Mesothelial cell of epicardium (in vitro differentiated cells): ENCODE measurements around the gene ZNF778. TPM values are rescaled to one million over a fixed set of nuclear protein-coding genes. Genes with fewer than 3 reads are reported as not detected.

Experiments
- DNase-seq, 2 experiments: peaks; one replicate each; pipeline ENCODE4 v3.0.0; 2021; ENCODE audit warnings: low spot score in 2 of 2; ENCODE audit not compliant: unreplicated experiment in 2 of 2
- H3K27ac Mint-ChIP-seq: 2 replicates; pipeline ENCODE4 v1.8.0; 2021; ENCODE audit warnings: mixed read lengths
- H3K27me3 Mint-ChIP-seq: 2 replicates; pipeline ENCODE4 v1.8.0; 2021; ENCODE audit warnings: low read depth, mixed read lengths
- H3K36me3 Mint-ChIP-seq: 2 replicates; pipeline ENCODE4 v1.8.0; 2021; ENCODE audit warnings: mixed read lengths
- H3K4me1 Mint-ChIP-seq: 2 replicates; pipeline ENCODE4 v1.8.0; 2021; ENCODE audit warnings: mixed read lengths
- H3K4me3 Mint-ChIP-seq: 2 replicates; pipeline ENCODE4 v1.8.0; 2021; ENCODE audit warnings: mild to moderate bottlenecking, moderate library complexity, mixed read lengths
- H3K9me3 Mint-ChIP-seq: 2 replicates; pipeline ENCODE4 v1.8.0; 2021; ENCODE audit warnings: mixed read lengths
- total RNA-seq: library from RNA; stranded (reverse); gene quantifications from 3 replicates; pipeline ENCODE4 v1.2.1, GENCODE V29; 2021
- TF ChIP-seq, protein P1 (sequence below): fragments of 200-600 bp; sonication (generic); IDR thresholded peaks from one replicate; pipeline ENCODE4 v1.5.0; 2021; ENCODE audit warnings: antibody characterized with exemption; ENCODE audit not compliant: unreplicated experiment

The ZNF778 gene
- total RNA-seq, 1 donor from 2014 or later: 10.4 TPM

DNA sequence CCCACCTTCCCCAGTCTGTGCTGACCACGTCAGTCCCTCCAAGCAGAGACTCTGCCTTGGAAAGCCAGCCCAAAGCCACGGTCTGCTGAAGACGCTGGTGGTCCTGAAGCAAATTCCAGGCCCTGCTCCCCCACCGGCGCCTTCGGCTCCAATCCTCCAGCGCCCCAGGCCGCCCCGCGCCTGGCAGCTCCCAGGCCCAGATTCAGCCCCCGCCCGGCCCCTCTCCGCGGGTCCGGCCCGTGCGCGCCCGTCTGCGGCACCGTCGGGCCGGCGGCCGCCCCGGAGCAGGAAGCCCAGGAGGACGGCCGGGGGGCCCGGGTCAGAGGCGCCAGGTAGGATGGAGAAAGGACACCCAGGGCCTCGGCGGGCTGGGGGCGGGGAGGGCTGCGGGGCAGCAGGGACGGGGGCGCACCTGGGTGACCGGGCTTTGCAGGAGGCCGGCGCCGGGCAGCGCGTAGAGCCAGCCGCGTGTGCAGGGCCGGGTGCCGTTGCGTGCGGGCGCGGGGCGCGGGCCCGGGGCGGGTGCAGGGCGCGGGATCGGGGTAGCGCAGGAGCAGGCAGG is 16.6 kb upstream of the ZNF778 start:
- H3K27ac Mint-ChIP-seq: no peak overlapping the region
- peaks cover 3% of the 10 kb centered on the region for H3K4me1 Mint-ChIP-seq
- no peak for DNase-seq
- H3K9me3 Mint-ChIP-seq: peaks cover 10% of the 10 kb centered on the region
- TF ChIP-seq, protein P1, sequence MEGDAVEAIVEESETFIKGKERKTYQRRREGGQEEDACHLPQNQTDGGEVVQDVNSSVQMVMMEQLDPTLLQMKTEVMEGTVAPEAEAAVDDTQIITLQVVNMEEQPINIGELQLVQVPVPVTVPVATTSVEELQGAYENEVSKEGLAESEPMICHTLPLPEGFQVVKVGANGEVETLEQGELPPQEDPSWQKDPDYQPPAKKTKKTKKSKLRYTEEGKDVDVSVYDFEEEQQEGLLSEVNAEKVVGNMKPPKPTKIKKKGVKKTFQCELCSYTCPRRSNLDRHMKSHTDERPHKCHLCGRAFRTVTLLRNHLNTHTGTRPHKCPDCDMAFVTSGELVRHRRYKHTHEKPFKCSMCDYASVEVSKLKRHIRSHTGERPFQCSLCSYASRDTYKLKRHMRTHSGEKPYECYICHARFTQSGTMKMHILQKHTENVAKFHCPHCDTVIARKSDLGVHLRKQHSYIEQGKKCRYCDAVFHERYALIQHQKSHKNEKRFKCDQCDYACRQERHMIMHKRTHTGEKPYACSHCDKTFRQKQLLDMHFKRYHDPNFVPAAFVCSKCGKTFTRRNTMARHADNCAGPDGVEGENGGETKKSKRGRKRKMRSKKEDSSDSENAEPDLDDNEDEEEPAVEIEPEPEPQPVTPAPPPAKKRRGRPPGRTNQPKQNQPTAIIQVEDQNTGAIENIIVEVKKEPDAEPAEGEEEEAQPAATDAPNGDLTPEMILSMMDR: no peak
- H3K4me3 Mint-ChIP-seq: peak overlapping the region; percentile 52
- H3K27me3 Mint-ChIP-seq: peaks cover 66% of the 10 kb centered on the region
- peaks cover 6% of the 10 kb centered on the region for H3K36me3 Mint-ChIP-seq

DNA sequence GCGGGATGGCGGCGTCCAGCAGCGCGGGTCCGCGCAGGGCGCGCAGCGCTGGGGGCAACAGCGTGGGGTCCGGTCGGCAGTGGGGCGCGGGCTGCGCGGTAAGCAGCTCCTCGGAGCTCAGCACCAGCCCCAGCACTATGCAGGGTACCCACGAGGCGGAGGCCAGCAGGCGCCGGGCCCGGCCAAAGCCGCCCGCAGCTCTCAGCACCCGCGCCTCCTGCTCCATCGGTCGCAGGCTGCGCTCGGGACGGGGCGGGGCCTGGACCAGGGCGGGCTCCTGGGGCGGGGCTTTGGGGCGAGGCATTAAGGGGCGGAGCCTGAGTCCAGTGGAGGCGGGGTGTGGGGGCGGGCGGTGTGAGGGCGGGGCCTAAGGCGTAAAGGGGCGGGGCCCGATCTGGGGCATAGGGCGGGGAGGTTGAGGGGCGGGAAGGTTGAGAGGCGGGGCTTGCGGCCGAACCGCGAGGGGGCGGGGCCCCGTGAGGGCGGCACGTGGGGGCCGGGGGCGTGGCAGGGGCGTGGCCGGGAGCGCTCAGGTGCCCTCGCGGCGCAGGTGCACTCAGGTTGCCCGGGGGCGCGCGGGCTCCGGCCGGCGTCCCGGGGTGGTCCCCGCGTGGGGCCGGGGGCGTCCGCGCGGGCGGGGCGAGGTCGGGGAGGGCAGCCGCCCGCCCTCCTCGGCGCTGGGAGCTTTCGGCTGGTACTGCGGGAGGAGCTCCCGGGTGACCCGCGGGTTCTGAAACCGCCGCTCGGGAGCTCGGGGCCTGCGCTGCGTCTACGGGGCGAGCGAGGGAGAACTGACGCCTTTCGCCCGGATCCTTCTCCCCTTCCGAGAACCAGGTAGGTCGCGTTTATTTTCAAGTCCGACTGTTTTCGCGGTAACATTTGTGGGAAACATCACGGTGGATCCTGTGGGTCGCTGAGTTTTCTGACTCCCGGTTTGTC is 15.8 kb upstream of the ZNF778 start:
- Mint-ChIP-seq H3K4me1 (peaks cover 3% of the 10 kb centered on the region), H3K9me3 (peaks cover 10% of the 10 kb centered on the region), H3K27ac (no peak overlapping the region), H3K27me3 (peaks cover 73% of the 10 kb centered on the region), H3K36me3 (peaks cover 6% of the 10 kb centered on the region), H3K4me3 (peak overlapping the region; percentile 57)
- peak; percentile 84 to 89 for DNase-seq
- TF ChIP-seq, protein P1: no peak

DNA sequence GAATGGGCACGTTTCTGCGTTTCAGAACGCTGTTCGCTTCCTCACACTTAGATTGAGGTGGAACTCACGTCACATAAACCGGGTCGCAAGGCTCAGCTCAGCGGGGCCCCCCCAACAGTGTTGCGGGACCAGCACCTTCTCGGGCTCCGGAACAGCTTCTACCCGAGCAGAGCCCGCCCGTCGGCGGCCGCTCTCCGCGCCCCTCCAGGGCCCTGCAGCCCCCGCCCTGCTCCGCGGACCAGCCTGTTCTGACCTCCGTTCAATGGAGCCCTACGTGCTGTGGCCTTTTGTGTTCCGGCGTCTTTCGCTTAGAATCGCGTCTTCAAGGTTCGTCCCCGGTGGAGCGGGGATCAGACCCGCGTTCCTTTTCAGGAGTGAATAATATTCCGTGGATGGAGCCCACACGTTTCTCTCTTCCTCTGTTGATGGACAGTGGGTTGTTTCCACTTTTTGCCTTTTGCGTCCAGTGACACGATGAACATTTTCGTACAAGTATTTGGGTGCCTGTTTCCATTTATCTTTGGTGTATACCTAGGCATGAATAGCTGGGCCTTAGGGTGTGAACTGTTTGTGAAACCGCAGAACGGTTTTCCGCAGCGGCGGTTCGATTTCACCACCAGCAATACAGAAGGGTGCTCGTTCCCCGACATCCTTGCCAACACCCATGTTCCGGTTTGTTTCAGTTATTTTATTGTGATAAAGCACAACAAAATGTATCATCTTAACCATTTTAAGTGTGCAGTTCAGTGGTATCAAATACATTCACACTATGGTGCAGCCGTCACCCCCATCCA is 14.9 kb upstream of the ZNF778 start:
- Mint-ChIP-seq H3K9me3 (peaks cover 10% of the 10 kb centered on the region), H3K4me1 (peaks cover 3% of the 10 kb centered on the region), H3K27me3 (peaks cover 75% of the 10 kb centered on the region), H3K36me3 (peaks cover 6% of the 10 kb centered on the region), H3K27ac (no peak overlapping the region), H3K4me3 (peak overlapping the region; percentile 57)
- TF ChIP-seq, protein P1: no peak
- DNase-seq: no peak

DNA sequence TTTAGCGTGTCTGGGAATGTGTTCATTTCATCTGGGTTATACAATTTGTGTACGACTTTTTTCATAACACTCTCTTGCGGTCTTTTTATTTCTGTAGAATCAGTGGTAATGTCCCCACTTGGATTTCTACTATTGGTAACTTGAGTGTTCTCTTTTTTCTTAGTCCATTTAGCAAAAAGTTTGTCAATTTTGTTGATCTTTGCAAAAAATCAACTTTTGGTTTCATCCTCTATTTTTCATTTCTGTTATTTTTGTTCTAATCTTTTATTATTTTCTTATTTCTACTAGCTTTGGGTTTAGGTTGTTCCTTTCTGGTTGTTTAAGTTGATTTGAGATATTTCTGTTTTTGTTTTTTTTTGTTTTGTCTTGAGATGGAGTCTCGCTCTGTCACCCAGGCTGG is 9.5 kb upstream of the ZNF778 start:
- H3K27me3 Mint-ChIP-seq: peaks cover 61% of the 10 kb centered on the region
- TF ChIP-seq, protein P1: no peak
- no peak overlapping the region for H3K27ac Mint-ChIP-seq
- no peak overlapping the region for H3K4me3 Mint-ChIP-seq
- no peak for DNase-seq
- H3K9me3 Mint-ChIP-seq: peaks cover 7% of the 10 kb centered on the region
- H3K36me3 Mint-ChIP-seq: peaks cover 2% of the 10 kb centered on the region
- H3K4me1 Mint-ChIP-seq: no peaks in the 10 kb centered on the region

DNA sequence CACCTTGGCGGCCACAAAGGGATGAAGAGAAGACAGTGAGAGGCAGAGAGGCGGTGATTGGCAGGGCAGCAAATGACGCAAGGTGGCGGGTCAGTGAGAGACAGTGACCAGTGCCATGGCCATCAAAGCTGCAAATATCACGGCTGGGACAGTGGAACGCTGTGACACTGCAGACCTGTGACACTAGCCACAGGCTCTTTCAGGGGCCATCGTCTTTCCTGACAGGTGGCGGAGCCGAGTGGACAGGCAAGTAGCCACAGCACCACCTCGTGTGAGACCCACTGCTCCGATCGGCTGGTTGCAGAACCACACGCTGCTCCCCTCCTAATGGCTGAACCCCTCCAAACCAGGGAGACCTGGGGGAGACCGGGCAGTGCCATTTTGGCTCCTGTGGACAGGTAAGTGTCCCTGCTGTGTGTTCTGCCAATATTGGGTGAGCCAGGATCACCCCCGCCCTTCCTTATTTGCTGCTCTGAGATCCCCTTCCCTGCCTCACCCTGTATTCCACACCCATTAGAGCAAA is 7.9 kb upstream of the ZNF778 start:
- Mint-ChIP-seq H3K4me3 (no peak overlapping the region), H3K27ac (no peak overlapping the region), H3K4me1 (no peaks in the 10 kb centered on the region), H3K36me3 (no peaks in the 10 kb centered on the region), H3K27me3 (peaks cover 45% of the 10 kb centered on the region), H3K9me3 (no peaks in the 10 kb centered on the region)
- TF ChIP-seq, protein P1: no peak
- DNase-seq: no peak
